GM12864 (cell line): ENCODE measurements around the gene CISTR.

ENCODE experiments used
- DNase-seq: peaks from one replicate; pipeline ENCODE4 v3.0.0-alpha.2; 2011; ENCODE audit warnings: low read depth
- H3K4me3 ChIP-seq: 2 replicates; pipeline ENCODE4 v1.5.1; 2011; ENCODE audit warnings: mild to moderate bottlenecking, low read depth, low read length, control low read depth
- CTCF ChIP-seq: IDR thresholded peaks from 2 replicates; pipeline ENCODE4 v1.5.1; 2011; ENCODE audit warnings: low read depth, mild to moderate bottlenecking, moderate library complexity, low read length, control low read depth, inconsistent platforms; ENCODE audit errors: missing control alignments

The CISTR gene

DNA sequence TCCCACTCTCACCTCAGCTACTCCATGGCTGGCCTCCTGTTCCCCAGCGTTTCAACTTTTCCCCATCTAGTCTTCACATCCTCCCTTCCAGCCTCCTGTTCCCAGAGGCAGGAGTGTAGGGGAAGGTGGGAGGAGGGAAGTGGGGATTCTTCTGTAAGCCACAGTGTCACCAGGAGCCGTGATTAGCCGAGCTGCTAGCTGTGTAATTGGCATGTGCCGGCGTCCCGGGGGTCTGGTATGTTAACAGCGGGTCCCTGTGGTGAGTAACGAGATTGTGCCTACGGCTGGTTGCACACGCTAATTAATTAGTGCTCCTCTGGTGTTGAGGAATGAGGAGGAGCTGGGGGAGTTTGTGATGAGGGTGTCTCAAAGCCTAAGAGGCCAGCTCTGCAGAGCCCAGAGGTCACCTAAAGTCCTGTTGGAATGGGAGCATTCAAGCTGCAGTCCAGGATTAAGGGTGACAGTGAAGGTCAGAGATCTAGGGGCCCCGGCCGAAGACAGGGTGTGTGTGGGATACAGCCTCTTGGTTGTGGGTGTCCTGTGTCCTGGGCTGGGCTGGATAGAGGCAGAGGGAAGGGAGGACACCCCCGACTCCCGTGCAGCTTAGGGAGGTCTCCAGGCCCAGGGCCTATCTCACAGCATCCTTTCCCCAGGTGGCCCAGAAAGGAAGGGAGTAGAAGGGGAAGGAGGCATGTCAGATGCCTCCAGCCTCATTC is 14.5 kb downstream of the CISTR start:
- no peak for TF ChIP-seq CTCF
- no peak for DNase-seq
- H3K4me3 ChIP-seq: no peak overlapping the region

GRCh38 chr12:53736592-53736991 is 15.2 kb downstream of the CISTR start:
- no peak for DNase-seq
- TF ChIP-seq CTCF: no peak
- H3K4me3 ChIP-seq: no peak overlapping the region

GRCh38 chr12:53735556-53735955 is 16.2 kb downstream of the CISTR start:
- DNase-seq: no peak
- TF ChIP-seq CTCF: no peak
- H3K4me3 ChIP-seq: no peak overlapping the region

- H3K4me3 ChIP-seq: no peak overlapping the region
- TF ChIP-seq CTCF: no peak
- no peak for DNase-seq
Observed at GRCh38 chr12:53734425-53734824, 17.4 kb downstream of the CISTR start.

- no peak overlapping the region for H3K4me3 ChIP-seq
- TF ChIP-seq CTCF: no peak
- no peak for DNase-seq
Observed at GRCh38 chr12:53733807-53734200, 18.0 kb downstream of the CISTR start.

GRCh38 chr12:53733051-53733806 is 18.6 kb downstream of the CISTR start:
- no peak for TF ChIP-seq CTCF
- DNase-seq: no peak
- H3K4me3 ChIP-seq: no peak overlapping the region
